ENCODE measurements around the gene KCNQ1.

The KCNQ1 gene

GRCh38 chr11:2527621-2528291 is 82.9 kb downstream of the KCNQ1 start:
- H3K4me3 ChIP-seq (ENCODE audit: low read depth in 1 of 2, low read length in 2 of 2), result no peak overlapping the region
- no peaks in the 10 kb centered on the region for H3K79me2 ChIP-seq (ENCODE audit: insufficient read depth, low read length)
- H4K20me1 ChIP-seq (ENCODE audit: insufficient read depth, low read length), result no peaks in the 10 kb centered on the region
- TF ChIP-seq EZH2 (IDR thresholded peaks at IDR 0.05; ENCODE audit: borderline replicate concordance, low read depth, low read length, severe bottlenecking), result no peak
- no peak for TF ChIP-seq CTCF (IDR thresholded peaks at IDR 0.05; ENCODE audit: borderline replicate concordance, extremely low read depth, low read length, poor library complexity, severe bottlenecking)
- H3K4me1 ChIP-seq (ENCODE audit: insufficient read depth, low read length), result peaks cover 5% of the 10 kb centered on the region
- DNase-seq (no peak), ATAC-seq (ENCODE audit: insufficient read depth, low read depth) (no peak)
- H3K27me3 ChIP-seq (ENCODE audit: insufficient read depth, low read length, poor library complexity), result no peaks in the 10 kb centered on the region
- no peak overlapping the region for H3K27ac ChIP-seq (ENCODE audit: low read length)
- no peaks in the 10 kb centered on the region for H3K36me3 ChIP-seq (ENCODE audit: insufficient read depth, low read length)
- no peak overlapping the region for H3K4me2 ChIP-seq (ENCODE audit: insufficient read depth, low read length)
- H2AFZ ChIP-seq (ENCODE audit: low read depth, low read length), result no peak overlapping the region
- H3K9ac ChIP-seq (ENCODE audit: low read depth, low read length), result no peak overlapping the region
- H3K9me3 ChIP-seq (ENCODE audit: insufficient read depth, low read length, severe bottlenecking), result no peaks in the 10 kb centered on the region

DNA sequence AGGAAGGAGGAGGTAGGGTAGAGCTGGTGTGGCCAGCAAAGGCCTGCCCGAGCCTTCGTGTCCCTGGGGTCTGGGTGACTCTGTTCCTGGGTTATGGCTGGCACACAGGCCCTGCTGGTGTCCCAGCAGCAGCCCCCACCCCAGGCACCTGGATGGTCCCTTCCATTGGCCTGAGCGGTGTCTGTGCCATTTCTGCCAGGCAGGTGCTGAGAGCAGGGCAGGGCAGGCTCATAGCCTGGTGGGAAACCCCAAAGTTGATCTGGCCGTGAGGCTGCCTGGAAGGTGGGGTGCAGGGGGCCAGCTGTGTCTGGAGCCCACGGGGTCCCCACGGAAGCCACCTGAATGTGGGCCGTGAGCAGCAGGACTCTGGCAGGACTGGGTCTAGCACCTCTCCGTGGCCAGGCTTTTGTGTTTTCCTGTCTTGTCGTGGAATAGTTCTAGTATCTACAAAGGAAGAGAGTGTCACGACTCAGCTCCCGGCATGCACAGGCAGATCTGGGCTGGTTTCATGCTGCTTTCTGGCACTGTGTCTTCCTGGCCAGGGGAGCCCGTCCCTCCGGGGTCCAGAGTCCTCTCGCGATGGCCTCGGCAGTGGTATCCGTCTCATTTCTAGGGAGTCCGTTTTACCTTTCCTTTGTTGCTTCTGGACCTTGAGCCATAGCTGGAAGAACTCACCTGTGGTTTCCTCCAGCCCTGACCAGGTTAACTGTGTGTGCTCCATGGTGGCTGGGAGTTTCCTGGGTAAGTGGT is 83.7 kb downstream of the KCNQ1 start:
- no peaks in the 10 kb centered on the region for H3K36me3 ChIP-seq (ENCODE audit: insufficient read depth, low read length)
- TF ChIP-seq CTCF (IDR thresholded peaks at IDR 0.05; ENCODE audit: borderline replicate concordance, extremely low read depth, low read length, poor library complexity, severe bottlenecking), result no peak
- TF ChIP-seq EZH2 (IDR thresholded peaks at IDR 0.05; ENCODE audit: borderline replicate concordance, low read depth, low read length, severe bottlenecking), result no peak
- H3K79me2 ChIP-seq (ENCODE audit: insufficient read depth, low read length), result no peaks in the 10 kb centered on the region
- H3K4me2 ChIP-seq (ENCODE audit: insufficient read depth, low read length), result no peak overlapping the region
- peaks cover 3% of the 10 kb centered on the region; the same call in 1 of the 2 replicates for H4K20me1 ChIP-seq (ENCODE audit: insufficient read depth, low read length)
- H3K9ac ChIP-seq (ENCODE audit: low read depth, low read length), result no peak overlapping the region
- no peak for DNase-seq
- H3K9me3 ChIP-seq (ENCODE audit: insufficient read depth, low read length, severe bottlenecking), result no peaks in the 10 kb centered on the region
- H3K4me1 ChIP-seq (ENCODE audit: insufficient read depth, low read length), result peaks cover 12% of the 10 kb centered on the region
- H3K27me3 ChIP-seq (ENCODE audit: insufficient read depth, low read length, poor library complexity), result no peaks in the 10 kb centered on the region
- H3K27ac ChIP-seq (ENCODE audit: low read length), result no peak overlapping the region
- no peak for ATAC-seq (ENCODE audit: insufficient read depth, low read depth)
- no peak overlapping the region for H3K4me3 ChIP-seq (ENCODE audit: low read depth in 1 of 2, low read length in 2 of 2)
- no peak overlapping the region for H2AFZ ChIP-seq (ENCODE audit: low read depth, low read length)

- TF ChIP-seq EZH2 (IDR thresholded peaks at IDR 0.05; ENCODE audit: borderline replicate concordance, low read depth, low read length, severe bottlenecking) (no peak), CTCF (IDR thresholded peaks at IDR 0.05; ENCODE audit: borderline replicate concordance, extremely low read depth, low read length, poor library complexity, severe bottlenecking) (no peak)
- Histone ChIP-seq H3K4me3 (ENCODE audit: low read depth in 1 of 2, low read length in 2 of 2) (no peak overlapping the region), H3K36me3 (ENCODE audit: insufficient read depth, low read length) (no peaks in the 10 kb centered on the region), H3K9me3 (ENCODE audit: insufficient read depth, low read length, severe bottlenecking) (no peaks in the 10 kb centered on the region), H3K27me3 (ENCODE audit: insufficient read depth, low read length, poor library complexity) (no peaks in the 10 kb centered on the region), H4K20me1 (ENCODE audit: insufficient read depth, low read length) (peaks cover 3% of the 10 kb centered on the region; the same call in 1 of the 2 replicates), H3K9ac (ENCODE audit: low read depth, low read length) (no peak overlapping the region), H3K79me2 (ENCODE audit: insufficient read depth, low read length) (no peaks in the 10 kb centered on the region), H2AFZ (ENCODE audit: low read depth, low read length) (no peak overlapping the region), H3K27ac (ENCODE audit: low read length) (no peak overlapping the region), H3K4me2 (ENCODE audit: insufficient read depth, low read length) (no peak overlapping the region), H3K4me1 (ENCODE audit: insufficient read depth, low read length) (peaks cover 15% of the 10 kb centered on the region)
- ATAC-seq (ENCODE audit: insufficient read depth, low read depth) (no peak), DNase-seq (no peak)
Observed at GRCh38 chr11:2529173-2529572, 84.4 kb downstream of the KCNQ1 start.
